HG02884 (cell line): ENCODE results near the gene ZNF614.
"Not testable (repeated sequence)": the region's sequence is repeated elsewhere in the genome, so short reads cannot be mapped to it uniquely, and the experiment has no call there.

Source experiments
- ATAC-seq: cut with Tn5 transposase; IDR thresholded peaks from one replicate; pipeline ENCODE4 v1.9.1; 2021; ENCODE audit warnings: mild to moderate bottlenecking, moderate library complexity; ENCODE audit not compliant: unreplicated experiment

ZNF614 gene

DNA sequence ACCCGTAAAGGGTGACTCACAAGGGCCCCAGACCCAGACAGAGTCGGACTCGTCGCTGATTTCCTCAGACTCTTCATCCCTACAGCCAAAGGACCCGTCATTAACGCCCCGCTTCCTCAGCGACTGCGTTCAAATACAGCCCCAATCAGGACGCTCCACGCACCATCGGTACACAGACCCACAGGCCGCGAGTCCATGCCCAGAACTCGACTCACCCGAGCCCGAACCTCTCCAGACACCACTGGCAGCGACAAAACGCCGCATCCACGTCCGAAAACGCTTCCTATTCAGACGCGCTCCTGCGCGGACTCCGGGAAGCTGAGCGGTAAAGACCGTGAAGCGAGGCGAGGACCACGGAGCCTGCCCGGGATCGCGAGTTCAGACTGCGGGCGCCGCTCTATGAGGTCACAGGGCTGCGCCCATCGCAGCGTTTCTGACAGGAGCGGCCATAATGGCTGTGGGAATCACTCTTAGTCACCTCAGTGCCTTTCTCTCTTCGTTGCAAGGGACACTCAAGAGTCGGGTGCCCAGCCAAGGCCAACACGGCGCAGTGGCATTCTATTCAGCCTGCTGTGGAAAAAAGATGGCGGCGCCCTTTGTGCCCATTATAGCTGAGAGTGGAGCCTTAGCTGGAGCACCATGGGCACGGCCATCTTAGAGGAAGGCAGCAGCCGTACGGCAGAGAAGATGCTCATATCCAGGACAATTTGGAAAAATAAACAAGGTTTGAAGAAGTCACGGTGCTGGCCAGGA is at the start of gene ZNF614:
Gene ZNF614 (minus strand): TSS at position 353 of the 753 bp plus-strand sequence. CDS start 2,634 bp downstream, outside the sequence.
- peak; percentile 82 for ATAC-seq

DNA sequence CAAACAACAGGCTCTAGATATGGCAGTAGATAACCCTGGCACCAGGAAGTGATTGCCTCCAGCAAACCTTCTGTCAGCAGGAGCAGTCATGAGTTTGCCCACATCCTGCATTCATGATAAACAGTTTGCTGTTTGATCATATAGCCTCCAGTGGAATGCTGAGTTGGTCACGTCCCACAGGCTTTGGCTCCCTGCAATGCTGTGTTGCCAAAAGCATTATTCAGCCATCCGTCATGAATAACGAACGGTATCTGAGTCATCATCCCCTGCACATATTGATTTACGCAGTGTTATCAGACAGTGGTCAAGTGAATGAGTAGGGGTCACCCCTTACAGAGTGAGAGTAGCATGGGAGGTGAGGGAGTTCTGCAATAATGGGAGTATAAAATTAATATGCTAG is 42.3 kb upstream of the ZNF614 start:
- ATAC-seq = no peak

GRCh38 chr19:52069653-52070052 is 41.5 kb upstream of the ZNF614 start:
- no peak for ATAC-seq

DNA sequence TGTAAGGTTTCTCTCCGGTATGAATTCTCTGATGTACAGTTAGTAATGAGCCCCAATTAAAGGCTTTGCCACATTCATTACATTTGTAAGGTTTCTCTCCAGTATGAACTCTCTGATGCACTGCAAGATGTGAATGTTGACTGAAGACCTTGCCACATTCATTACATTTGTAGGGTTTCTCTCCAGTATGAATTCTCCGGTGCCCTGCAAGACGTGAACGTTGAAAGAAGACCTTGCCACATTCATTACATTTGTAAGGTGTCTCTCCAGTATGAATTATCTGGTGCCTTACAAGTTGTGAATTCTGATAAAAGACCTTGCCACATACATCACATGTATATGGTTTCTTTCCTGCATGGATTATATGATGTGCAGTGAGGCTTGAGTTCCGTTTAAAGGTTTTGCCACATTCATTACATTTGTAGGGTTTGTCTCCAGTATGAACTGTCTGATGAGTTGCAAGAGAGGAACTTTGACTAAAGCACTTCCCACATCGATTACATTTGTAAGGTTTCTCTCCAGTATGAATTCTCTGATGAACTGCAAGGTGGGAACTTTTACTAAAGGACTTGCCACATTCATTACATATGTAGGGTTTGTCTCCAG is 38.2 kb upstream of the ZNF614 start:
- ATAC-seq = no peak

DNA sequence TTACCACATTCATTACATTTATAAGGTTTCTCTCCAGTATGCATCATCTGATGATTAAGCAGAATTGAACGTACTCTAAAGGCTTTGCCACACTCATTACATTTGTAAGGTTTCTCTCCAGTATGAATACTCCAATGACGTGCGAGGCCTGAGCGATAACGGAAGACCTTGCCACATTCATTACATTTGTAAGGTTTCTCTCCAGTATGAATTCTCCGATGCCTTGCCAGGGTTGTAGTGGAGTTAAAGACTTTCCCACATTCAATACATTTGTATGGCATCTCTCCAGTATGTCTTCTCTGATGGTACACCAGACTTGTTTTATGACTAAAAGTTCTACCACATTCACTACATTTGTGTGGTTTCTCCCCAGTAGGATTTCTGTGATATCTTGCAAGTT is 37.2 kb upstream of the ZNF614 start:
- no peak for ATAC-seq

DNA sequence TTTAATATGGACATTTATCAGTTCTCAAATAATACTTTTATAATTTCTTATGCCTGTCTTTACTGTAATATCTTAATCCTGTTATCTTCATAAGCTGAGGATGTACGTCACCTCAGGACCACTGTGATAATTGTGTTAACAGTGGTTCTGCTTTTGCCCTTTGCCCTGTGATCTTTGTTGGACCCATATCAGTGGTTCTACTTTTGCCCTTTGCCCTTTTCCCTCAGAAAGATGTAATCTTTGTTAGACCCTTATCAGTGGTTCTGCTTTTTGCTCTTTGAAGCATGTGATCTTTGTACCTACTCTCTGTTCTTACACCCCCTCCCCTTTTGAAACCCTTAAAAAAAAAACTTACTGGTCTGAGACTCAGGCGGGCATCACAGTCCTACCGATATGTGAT is 28.3 kb upstream of the ZNF614 start:
- not testable (repeated sequence) for ATAC-seq

GRCh38 chr19:52051736-52052135 is 23.6 kb upstream of the ZNF614 start:
- not testable (repeated sequence) for ATAC-seq

GRCh38 chr19:52048555-52049501 is 20.6 kb upstream of the ZNF614 start, which contains the start of gene ZNF432:
Gene ZNF432, minus strand, starts transcription at chr19:52048838. Its CDS starts 1,970 bp downstream, at chr19:52046868.
- peak; percentile 84 for ATAC-seq

GRCh38 chr19:52039169-52039568 is 11.0 kb upstream of the ZNF614 start:
- ATAC-seq = no peak

GRCh38 chr19:52034051-52034728 is 6.0 kb upstream of the ZNF614 start:
- no peak for ATAC-seq

DNA sequence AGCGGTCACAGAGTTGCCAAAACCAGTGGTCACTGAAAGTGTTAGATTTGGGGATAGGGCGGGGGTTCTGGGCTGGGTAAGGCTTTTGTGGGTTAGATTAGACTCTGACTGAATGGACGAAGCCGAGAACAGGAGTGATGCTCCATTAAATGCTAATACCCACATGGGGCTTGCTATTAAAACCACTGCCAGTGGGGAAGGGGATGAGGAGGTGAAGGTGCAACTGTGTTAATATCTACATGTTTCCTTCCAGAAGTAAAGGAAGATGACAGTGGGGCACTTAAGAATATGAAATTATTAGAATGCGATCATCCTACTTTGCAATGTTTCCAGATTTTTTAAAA is 573 bp upstream of the ZNF614 start:
- ATAC-seq = peak; percentile 25

- not testable (repeated sequence) for ATAC-seq
Measured at GRCh38 chr19:52026255-52026990, 1.8 kb downstream of the ZNF614 start.

- not testable (repeated sequence) for ATAC-seq
Measured at GRCh38 chr19:52024478-52024877, 3.7 kb downstream of the ZNF614 start.

- no peak for ATAC-seq
Measured at GRCh38 chr19:52022193-52022592, 6.0 kb downstream of the ZNF614 start.

DNA sequence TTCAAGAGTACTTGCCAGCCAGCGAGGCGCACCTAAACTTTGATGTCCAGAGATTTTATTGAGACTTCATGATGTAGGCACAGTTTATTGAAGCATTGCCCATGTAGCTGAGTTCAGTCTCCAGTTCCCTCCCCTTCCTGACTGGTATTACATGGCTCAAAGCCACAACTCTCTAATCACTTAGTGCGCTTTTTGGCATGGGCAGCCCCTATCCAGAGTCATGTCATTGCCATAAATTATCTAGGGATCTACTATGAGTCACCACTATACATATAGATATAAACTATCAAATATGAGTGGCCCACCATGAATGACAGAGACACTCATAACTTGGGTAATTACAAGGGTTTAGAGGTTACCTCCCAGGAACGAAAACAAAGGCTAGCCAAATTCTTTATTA is 7.7 kb downstream of the ZNF614 start:
- no peak for ATAC-seq

DNA sequence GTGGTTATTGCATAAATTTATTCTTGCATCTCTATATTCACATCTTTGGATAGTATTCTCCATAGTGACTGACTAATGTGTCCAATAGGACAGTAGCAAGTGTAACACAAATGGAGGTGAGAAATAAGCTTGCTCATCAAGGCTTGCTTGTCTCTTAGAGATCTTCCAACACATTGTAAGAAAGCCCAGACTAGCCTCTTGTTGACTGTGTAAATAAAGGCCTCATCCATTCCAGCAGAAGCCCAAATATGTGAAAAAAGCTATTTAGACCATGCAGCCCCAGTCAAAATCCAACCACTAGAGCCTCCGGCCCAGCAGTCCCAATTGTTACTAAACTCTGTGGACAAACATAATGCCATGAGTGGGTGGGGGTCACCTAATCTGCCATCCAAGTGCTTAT is 17.5 kb downstream of the ZNF614 start:
- no peak for ATAC-seq

- peak; percentile 60 for ATAC-seq
Measured at GRCh38 chr19:52007806-52008557, 20.2 kb downstream of the ZNF614 start, which contains the start of gene ZNF615. Gene ZNF615, minus strand, starts transcription at chr19:52008211. Its CDS starts 4,500 bp downstream, at chr19:52003711.

- ATAC-seq = no peak
Measured at GRCh38 chr19:52007451-52007805, 20.8 kb downstream of the ZNF614 start.

- no peak for ATAC-seq
Measured at GRCh38 chr19:51994048-51994644, 34.0 kb downstream of the ZNF614 start.
